H1 (cell line): ENCODE data around the gene ZNF532. TPM values are rescaled to one million over a fixed set of nuclear protein-coding genes. Genes with fewer than 3 reads are reported as not detected.

Experiments
- CBX8 ChIP-seq: fragments of 300-800, 300-1000 bp; sonication (generic); IDR thresholded peaks from 2 replicates; pipeline ENCODE4 v1.7.1; 2016; ENCODE audit warnings: low read depth, low read length, borderline replicate concordance
- HDAC2 ChIP-seq, 2 experiments: fragments of 300-600 bp in 1 of 2; sonication (generic) in 1 of 2; IDR thresholded peaks; 2 replicates each; pipeline ENCODE4 v1.6.1; 2011 to 2012; ENCODE audit warnings: low read depth in 2 of 2, low read length in 2 of 2, mild to moderate bottlenecking in 2 of 2, moderate library complexity in 2 of 2, borderline replicate concordance in 1 of 2, inconsistent platforms in 1 of 2
- KDM5A ChIP-seq: fragments of 200-600 bp; IDR thresholded peaks from 2 replicates; pipeline ENCODE4 v1.7.1; 2012; ENCODE audit warnings: mild to moderate bottlenecking, low read length, inconsistent platforms, mixed read lengths
- MAX ChIP-seq: IDR thresholded peaks from 2 replicates; pipeline ENCODE4 v1.6.1; 2012; ENCODE audit warnings: inconsistent platforms
- NRF1 ChIP-seq: IDR thresholded peaks from 2 replicates; pipeline ENCODE4 v1.6.1; 2011; ENCODE audit warnings: mild to moderate bottlenecking, low read depth, low read length, improper control_type of control experiment
- SIN3A ChIP-seq, 2 experiments: IDR thresholded peaks in 1 of 2; conservative IDR thresholded peaks in 1 of 2; 2 replicates each; pipeline ENCODE4 v1.6.1; 2011 to 2012; ENCODE audit warnings: low read length in 2 of 2, improper control_type of control experiment in 1 of 2, low read depth in 1 of 2, mild to moderate bottlenecking in 1 of 2
- SUZ12 ChIP-seq: fragments of 200-600 bp; sonication (generic); IDR thresholded peaks from 2 replicates; pipeline ENCODE4 v1.6.1; 2012; ENCODE audit warnings: mild to moderate bottlenecking, inconsistent platforms, low read length, moderate library complexity, mixed read lengths
- polyA plus RNA-seq, 7 experiments: library from polyadenylated mRNA; depleted of rRNA in 3 of 7; stranded (reverse) in 5 of 7; unstranded in 2 of 7; fragments of >200 nt in 5 of 7; fragments of 200-250 nt in 2 of 7; gene quantifications; 1 replicate in 5 of 7; 2 replicates in 1 of 7; 4 replicates in 1 of 7; pipeline versions ENCODE4 v1.2.1 to v1.2.3, GENCODE V29; 2011 to 2013; ENCODE audit warnings: missing spikeins in 2 of 7, mixed read lengths in 2 of 7
- total RNA-seq: library from RNA; stranded (reverse); fragmentation: NEBNext Ultra II Directional; extraction: Animal tissue kit (Norgen Biotek cat#: 25700); gene quantifications from 2 replicates; pipeline ENCODE4 v1.2.1, GENCODE V29; 2021
- TF ChIP-seq, protein P1 (sequence below): IDR thresholded peaks from 2 replicates; pipeline ENCODE4 v1.6.1; 2011; ENCODE audit warnings: low read length, improper control_type of control experiment

ZNF532 gene
- total and polyA plus RNA-seq, 2 of the 8 experiments (the other 6 are each of a cell fraction or from before 2014, with no cell fraction given) = 143 to 240 TPM

DNA sequence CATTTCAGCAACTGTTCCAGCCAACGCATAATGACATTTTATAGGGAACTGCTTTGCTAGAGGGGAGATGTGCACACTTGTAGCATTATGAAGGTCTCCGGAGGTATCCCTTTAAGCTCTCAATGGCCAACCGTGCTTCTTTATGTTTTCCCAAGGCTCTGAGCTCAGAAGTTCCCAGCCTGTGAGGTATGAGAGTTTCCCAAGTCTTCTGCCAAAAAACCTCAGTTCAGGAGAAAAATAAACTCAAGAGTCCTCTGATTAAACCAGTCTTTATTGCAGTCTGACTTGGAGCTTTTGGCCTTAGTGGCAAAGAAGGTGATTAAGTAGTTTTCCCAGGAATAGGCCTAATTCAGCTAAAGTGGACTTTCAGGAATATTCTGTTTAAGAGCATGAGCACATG, 35.4 kb upstream of the ZNF532 start (continued):
- TF ChIP-seq, protein P1, sequence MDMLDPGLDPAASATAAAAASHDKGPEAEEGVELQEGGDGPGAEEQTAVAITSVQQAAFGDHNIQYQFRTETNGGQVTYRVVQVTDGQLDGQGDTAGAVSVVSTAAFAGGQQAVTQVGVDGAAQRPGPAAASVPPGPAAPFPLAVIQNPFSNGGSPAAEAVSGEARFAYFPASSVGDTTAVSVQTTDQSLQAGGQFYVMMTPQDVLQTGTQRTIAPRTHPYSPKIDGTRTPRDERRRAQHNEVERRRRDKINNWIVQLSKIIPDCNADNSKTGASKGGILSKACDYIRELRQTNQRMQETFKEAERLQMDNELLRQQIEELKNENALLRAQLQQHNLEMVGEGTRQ = no peak
- TF ChIP-seq HDAC2 (IDR thresholded peaks at IDR 0.05; ENCODE audit: borderline replicate concordance in 1 of 2, low read depth in 2 of 2, low read length in 2 of 2) (no peak), CBX8 (no peak), NRF1 (no peak), SUZ12 (no peak), KDM5A (no peak), SIN3A (conservative IDR thresholded peaks at IDR 0.05 in 1 of 2, IDR thresholded peaks at IDR 0.05 in 1 of 2; ENCODE audit: low read depth in 1 of 2, low read length in 2 of 2) (no peak), MAX (no peak)
- TF ChIP-seq, all 59 proteins: peak for 0
